ENCODE results near the gene PKIG. TPM values are rescaled to one million over a fixed set of nuclear protein-coding genes. Genes with fewer than 3 reads are reported as not detected.
A peak's percentile ranks its signal among the peaks of the same experiment; 100 is the strongest.

The PKIG gene
- total and polyA plus RNA-seq, 2 of the 8 experiments (the other 6 are each of a cell fraction or from before 2014, with no cell fraction given): 26.7 to 34.3 TPM

DNA sequence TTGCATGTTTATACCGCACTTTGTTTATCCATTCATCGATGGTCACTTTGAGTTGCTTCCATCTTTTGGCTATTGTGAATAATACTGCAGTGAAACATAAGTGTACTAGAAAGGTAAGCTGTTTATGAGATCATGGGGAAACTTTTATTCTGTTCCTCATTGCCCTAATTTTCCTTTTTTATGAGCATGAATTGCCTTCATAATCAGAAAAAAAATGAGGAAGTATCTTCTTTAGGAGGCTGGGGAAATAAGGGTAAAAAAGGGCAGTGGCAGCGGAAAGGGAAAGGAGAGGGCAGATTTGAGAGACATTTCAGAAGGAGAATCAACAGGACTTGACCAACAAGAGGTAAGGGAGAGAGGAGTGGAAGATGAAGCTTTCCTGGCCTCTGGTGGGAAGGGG lies 46.2 kb upstream of the PKIG start:
- Histone ChIP-seq H3K4ac (replicated peaks; ENCODE audit: insufficient read length, low read depth, low read length) (no peak overlapping the region), H4K20me1 (replicated peaks in 1 of 2; ENCODE audit: control insufficient read depth in 1 of 2, insufficient read depth in 2 of 2, low read length in 2 of 2) (peaks cover 0 to 1% of the 10 kb centered on the region in 2 experiments), H2BK20ac (ENCODE audit: low read length) (no peak overlapping the region), H4K8ac (ENCODE audit: extremely low read depth, insufficient read depth, low read length) (no peak overlapping the region), H3K27ac (ENCODE audit: low read depth, low read length) (no peak overlapping the region), H2BK120ac (replicated peaks; ENCODE audit: low read depth, low read length) (no peak overlapping the region), H4K5ac (ENCODE audit: insufficient read length, low read depth, low read length) (no peak overlapping the region), H2BK12ac (ENCODE audit: low read depth, low read length) (no peak overlapping the region), H3K36me3 (ENCODE audit: control insufficient read depth in 2 of 4, insufficient read depth in 4 of 4, low read length in 3 of 4) (no peaks in the 10 kb centered on the region), H4K91ac (replicated peaks; ENCODE audit: insufficient read length, low read length) (no peak overlapping the region), H3K23ac (ENCODE audit: insufficient read length) (no peak overlapping the region), H3K23me2 (ENCODE audit: low read depth, low read length) (peaks cover 6% of the 10 kb centered on the region; the same call in 1 of the 2 replicates), H3K4me1 (replicated peaks in 1 of 4; ENCODE audit: control insufficient read depth in 3 of 4, insufficient read depth in 4 of 4, low read length in 3 of 4) (peaks cover 0 to 6% (median 0%) of the 10 kb centered on the region in 4 experiments; a peak in 2 of 7 replicates), H3K4me2 (ENCODE audit: insufficient read depth in 1 of 2, low read depth in 2 of 2, low read length in 2 of 2) (no peak overlapping the region), H2BK15ac (ENCODE audit: low read length) (no peak overlapping the region), H3K9me3 (ENCODE audit: insufficient read depth in 2 of 2, low read depth in 1 of 2, low read length in 1 of 2) (no peaks in the 10 kb centered on the region), H2BK5ac (ENCODE audit: low read depth, low read length) (no peak overlapping the region), H3K79me1 (ENCODE audit: low read depth, low read length) (no peaks in the 10 kb centered on the region; the same call in 1 of the 2 replicates), H3K79me2 (ENCODE audit: control insufficient read depth in 1 of 2, insufficient read depth in 2 of 2, low read length in 2 of 2) (no peaks in the 10 kb centered on the region), H3K27me3 (replicated peaks in 1 of 4; ENCODE audit: control insufficient read depth in 3 of 4, extremely low read depth in 1 of 4, insufficient read depth in 3 of 4, low read length in 3 of 4) (no peaks in the 10 kb centered on the region), H2AFZ (ENCODE audit: low read length) (no peak overlapping the region), H3K9ac (replicated peaks in 1 of 4; ENCODE audit: extremely low read depth in 1 of 4, low read depth in 3 of 4, low read length in 3 of 4) (no peak overlapping the region), H2AK5ac (ENCODE audit: low read depth, low read length) (peak overlapping the region; percentile 53; the same call in 1 of the 2 replicates), H3K18ac (ENCODE audit: extremely low read depth, low read length) (no peak overlapping the region), H3K56ac (replicated peaks; ENCODE audit: insufficient read length, low read depth, low read length) (no peak overlapping the region), H3K4me3 (ENCODE audit: extremely low read depth in 1 of 4, insufficient read depth in 2 of 4, low read depth in 3 of 4, low read length in 4 of 4) (no peak overlapping the region), H3K14ac (ENCODE audit: insufficient read length) (no peak overlapping the region)
- DNase-seq (ENCODE audit: low read depth in 1 of 2, low spot score in 2 of 2) (no peak), FAIRE-seq (no peak)
- CTCF ChIA-PET (ENCODE audit: partially characterized antibody): no interaction called here
- POLR2A ChIA-PET (ENCODE audit: partially characterized antibody): no interaction called here
- TF ChIP-seq, protein P1, sequence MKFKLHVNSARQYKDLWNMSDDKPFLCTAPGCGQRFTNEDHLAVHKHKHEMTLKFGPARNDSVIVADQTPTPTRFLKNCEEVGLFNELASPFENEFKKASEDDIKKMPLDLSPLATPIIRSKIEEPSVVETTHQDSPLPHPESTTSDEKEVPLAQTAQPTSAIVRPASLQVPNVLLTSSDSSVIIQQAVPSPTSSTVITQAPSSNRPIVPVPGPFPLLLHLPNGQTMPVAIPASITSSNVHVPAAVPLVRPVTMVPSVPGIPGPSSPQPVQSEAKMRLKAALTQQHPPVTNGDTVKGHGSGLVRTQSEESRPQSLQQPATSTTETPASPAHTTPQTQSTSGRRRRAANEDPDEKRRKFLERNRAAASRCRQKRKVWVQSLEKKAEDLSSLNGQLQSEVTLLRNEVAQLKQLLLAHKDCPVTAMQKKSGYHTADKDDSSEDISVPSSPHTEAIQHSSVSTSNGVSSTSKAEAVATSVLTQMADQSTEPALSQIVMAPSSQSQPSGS (IDR thresholded peaks at IDR 0.05; ENCODE audit: low read length): no peak
- TF ChIP-seq NRF1 (IDR thresholded peaks at IDR 0.05; ENCODE audit: low read depth, low read length) (no peak), SP4 (IDR thresholded peaks at IDR 0.05; ENCODE audit: low read length) (no peak), CEBPB (IDR thresholded peaks at IDR 0.05; ENCODE audit: low read depth, low read length) (no peak), HDAC6 (IDR thresholded peaks at IDR 0.05; ENCODE audit: low read depth, low read length) (no peak), CHD2 (IDR thresholded peaks at IDR 0.05; ENCODE audit: low read length) (no peak), KDM5A (IDR thresholded peaks at IDR 0.05; ENCODE audit: low read length) (no peak), TAF7 (optimal IDR thresholded peaks at IDR 0.05; ENCODE audit: borderline replicate concordance, low read depth, low read length) (no peak), KDM4A (IDR thresholded peaks at IDR 0.05; ENCODE audit: low read depth, low read length, severe bottlenecking) (no peak), PHF8 (conservative IDR thresholded peaks at IDR 0.05; ENCODE audit: low read depth, low read length) (no peak), CBX5 (IDR thresholded peaks at IDR 0.05; ENCODE audit: low read depth, low read length) (no peak), CHD1 (IDR thresholded peaks at IDR 0.05; ENCODE audit: low read depth, low read length) (no peak), CREB1 (IDR thresholded peaks at IDR 0.05) (no peak)
- 97% methylated on average over 3 of the region's 3 CpGs; no CpG with 5 or more reads in 1 of the 2 experiments for WGBS, 2 experiments (ENCODE audit: extremely low coverage in 1 of 2, insufficient coverage in 1 of 2, insufficient read length in 1 of 2, insufficient replicate concordance in 2 of 2, low coverage in 1 of 2, low lambda C conversion rate in 2 of 2, missing lambda C conversion rate in 1 of 2)
